ENCODE results near the gene SMC2.

GRCh38 chr9:104108315-104108714, 14.2 kb downstream of the SMC2 start:
- TF ChIP-seq CTCF (IDR thresholded peaks at IDR 0.05): no peak
- TF ChIP-seq POLR2A (IDR thresholded peaks at IDR 0.05): no peak

Data from heart left ventricle (tissue), 13 donors.